B cell (primary cell): ENCODE results near the gene XPNPEP1. TPM values are rescaled to one million over a fixed set of nuclear protein-coding genes. Genes with fewer than 3 reads are reported as not detected.

Source experiments
- ATAC-seq: fragments of 200-7000 bp; cut with Tn5 transposase; one replicate; pipeline ENCODE4 v1.10.0; 2021; ENCODE audit warnings: low read depth, mild to moderate bottlenecking, moderate number of reproducible peaks, moderate library complexity
- CTCF ChIA-PET: fragments of 350-600 bp; sonication (Branson Sonifier 250); formaldehyde crosslinking; loops from one replicate; lab custom pipeline; 2021; ENCODE audit warnings: antibody characterized with exemption, inconsistent platforms; lab: Charles Lee
- POLR2A ChIA-PET: fragments of 350-600 bp; sonication (Branson Sonifier 250); formaldehyde crosslinking; loops from one replicate; lab custom pipeline; 2021; ENCODE audit warnings: antibody characterized with exemption; lab: Charles Lee
- DNase-seq: peaks from one replicate; pipeline ENCODE4 v3.0.0; 2013
- H2AFZ ChIP-seq: 2 replicates; pipeline ENCODE4 v1.6.1; 2012; ENCODE audit warnings: mild to moderate bottlenecking, low read depth, low read length; ENCODE audit not compliant: insufficient read depth, poor library complexity, severe bottlenecking
- H3K27ac ChIP-seq, 2 donors: 1 replicate in 1 of 2; 2 replicates in 1 of 2; pipeline ENCODE4 v1.5.1; 2012 to 2013; ENCODE audit warnings: low read length in 2 of 2, mild to moderate bottlenecking in 2 of 2, moderate library complexity in 1 of 2
- H3K27me3 ChIP-seq, 4 experiments: fragments of 200-600 bp in 1 of 4; sonication (generic) in 1 of 4; replicated peaks in 1 of 4; 1 replicate in 2 of 4; 2 replicates in 2 of 4; pipeline versions ENCODE4 v1.6.1 to v1.7.0; 2013 to 2016; ENCODE audit warnings: low read length in 3 of 4, mild to moderate bottlenecking in 2 of 4, mixed read lengths in 1 of 4, moderate library complexity in 1 of 4; ENCODE audit not compliant: insufficient read depth in 4 of 4, control insufficient read depth in 3 of 4; ENCODE audit errors: control extremely low read depth in 1 of 4
- H3K36me3 ChIP-seq, 2 experiments: replicated peaks in 1 of 2; 1 replicate in 1 of 2; 2 replicates in 1 of 2; pipeline versions ENCODE4 v1.6.1 to v1.7.1; 2013; ENCODE audit warnings: low read length in 1 of 2; ENCODE audit not compliant: insufficient read depth in 2 of 2, control insufficient read depth in 1 of 2; ENCODE audit errors: control extremely low read depth in 1 of 2, extremely low read depth in 1 of 2
- H3K4me1 ChIP-seq, 2 donors: fragments of 200-600 bp in 1 of 2; sonication (generic) in 1 of 2; 1 replicate in 1 of 2; 2 replicates in 1 of 2; pipeline versions ENCODE4 v1.5.1 to v1.6.1; 2013 to 2017; ENCODE audit warnings: low read length in 2 of 2; ENCODE audit not compliant: control insufficient read depth in 2 of 2, insufficient read depth in 2 of 2
- H3K4me2 ChIP-seq: replicated peaks from 2 replicates; pipeline ENCODE3; 2012; ENCODE audit warnings: mild to moderate bottlenecking, low read depth, low read length; ENCODE audit not compliant: poor library complexity, severe bottlenecking
- H3K4me3 ChIP-seq, 5 experiments: fragments of 200-600 bp in 1 of 5; sonication (generic) in 1 of 5; 1 replicate in 3 of 5; 2 replicates in 2 of 5; pipeline versions ENCODE4 v1.5.1 to v1.7.0; 2011 to 2016; ENCODE audit warnings: low read length in 4 of 5, mild to moderate bottlenecking in 4 of 5, low read depth in 2 of 5, control low read depth in 1 of 5, moderate library complexity in 1 of 5; ENCODE audit not compliant: insufficient read depth in 1 of 5; ENCODE audit errors: control extremely low read depth in 1 of 5, extremely low read depth in 1 of 5
- H3K79me2 ChIP-seq: fragments of 200-600 bp; sonication (generic); one replicate; pipeline ENCODE4 v1.6.0; 2016; ENCODE audit warnings: low read length; ENCODE audit not compliant: control insufficient read depth, insufficient read depth
- H3K9ac ChIP-seq: fragments of 200-600 bp; sonication (generic); 2 replicates; pipeline ENCODE4 v1.6.1; 2017; ENCODE audit warnings: mild to moderate bottlenecking, low read length, moderate library complexity
- H3K9me3 ChIP-seq, 3 donors: one replicate each; pipeline versions ENCODE4 v1.6.1 to v1.7.1; 2013; ENCODE audit warnings: low read length in 2 of 3; ENCODE audit not compliant: control insufficient read depth in 2 of 3, insufficient read depth in 1 of 3; ENCODE audit errors: control extremely low read depth in 1 of 3
- H4K20me1 ChIP-seq: 2 replicates; pipeline ENCODE4 v1.6.0; 2012; ENCODE audit warnings: mild to moderate bottlenecking, low read length; ENCODE audit not compliant: insufficient read depth, control insufficient read depth, poor library complexity, severe bottlenecking
- H3K27ac Mint-ChIP-seq: one replicate; pipeline ENCODE4 v1.8.0; 2021; ENCODE audit warnings: mixed read lengths
- H3K27me3 Mint-ChIP-seq: one replicate; pipeline ENCODE4 v1.8.0; 2021; ENCODE audit warnings: mixed read lengths
- H3K4me1 Mint-ChIP-seq: one replicate; pipeline ENCODE4 v1.8.0; 2021; ENCODE audit warnings: mixed read lengths
- H3K4me3 Mint-ChIP-seq: one replicate; pipeline ENCODE4 v1.8.0; 2021; ENCODE audit warnings: mixed read lengths
- H3K9me3 Mint-ChIP-seq: one replicate; pipeline ENCODE4 v1.8.0; 2022; ENCODE audit warnings: mixed read lengths; ENCODE audit not compliant: insufficient read depth
- EZH2 ChIP-seq: IDR thresholded peaks from 2 replicates; pipeline ENCODE4 v1.6.1; 2012; ENCODE audit warnings: borderline replicate concordance, low read depth, mild to moderate bottlenecking, moderate library complexity, low read length; ENCODE audit not compliant: insufficient read depth, poor library complexity, severe bottlenecking
- WGBS: methylation state at CpG from one replicate; pipeline ENCODE4 v1.1.5; 2013; ENCODE audit warnings: missing lambda C conversion rate; ENCODE audit not compliant: insufficient coverage; 5-methylcytosine and 5-hydroxymethylcytosine counted together
- intact Hi-C: fragments of 100-400 bp; cut with micrococcal nuclease; formaldehyde crosslinking; loops from one replicate; pipeline ENCODE4 v1.10.0; 2022
- polyA plus RNA-seq: library from polyadenylated mRNA; depleted of rRNA; stranded (reverse); fragments of >200 nt; gene quantifications from 2 replicates; pipeline ENCODE4 v1.2.3, GENCODE V29; 2012
- total RNA-seq, 2 donors: library from RNA; stranded (reverse); fragments of 120-200 nt in 1 of 2; gene quantifications; 1 replicate in 1 of 2; 2 replicates in 1 of 2; pipeline versions ENCODE4 v1.2.3 to v1.2.4, GENCODE V29; 2013 to 2022
- TF ChIP-seq, protein P1 (sequence below): fragments of 200-600 bp; IDR thresholded peaks from one replicate; pipeline ENCODE4 v1.8.0; 2022; ENCODE audit warnings: antibody characterized with exemption, mild to moderate bottlenecking

Gene XPNPEP1
- total and polyA plus RNA-seq, 2 donors (not counting 1 experiment from before 2014, with no cell fraction given): 60.6 to 70.8 TPM

DNA sequence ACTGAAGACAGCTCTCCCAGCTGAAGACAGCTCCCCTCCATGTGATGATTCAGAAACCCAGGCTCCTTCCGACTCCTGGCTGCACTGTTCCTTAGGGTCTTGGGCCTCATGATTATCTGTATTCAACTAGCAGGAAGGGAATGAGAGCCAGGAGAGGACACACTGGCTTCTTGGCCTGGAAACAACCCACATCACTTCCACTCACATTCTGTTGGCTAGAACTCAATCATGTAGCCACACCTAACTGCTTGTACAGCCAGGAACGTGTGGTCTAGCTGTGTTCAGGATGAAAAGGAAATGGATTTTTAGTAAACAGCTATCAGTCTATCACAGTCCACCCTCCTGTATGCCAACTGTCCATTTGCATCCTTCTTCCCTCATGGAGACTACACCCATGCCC, 30.5 kb upstream of the XPNPEP1 start:
- no peak overlapping the region for H2AFZ ChIP-seq
- no peak for TF ChIP-seq EZH2
- TF ChIP-seq, protein P1, sequence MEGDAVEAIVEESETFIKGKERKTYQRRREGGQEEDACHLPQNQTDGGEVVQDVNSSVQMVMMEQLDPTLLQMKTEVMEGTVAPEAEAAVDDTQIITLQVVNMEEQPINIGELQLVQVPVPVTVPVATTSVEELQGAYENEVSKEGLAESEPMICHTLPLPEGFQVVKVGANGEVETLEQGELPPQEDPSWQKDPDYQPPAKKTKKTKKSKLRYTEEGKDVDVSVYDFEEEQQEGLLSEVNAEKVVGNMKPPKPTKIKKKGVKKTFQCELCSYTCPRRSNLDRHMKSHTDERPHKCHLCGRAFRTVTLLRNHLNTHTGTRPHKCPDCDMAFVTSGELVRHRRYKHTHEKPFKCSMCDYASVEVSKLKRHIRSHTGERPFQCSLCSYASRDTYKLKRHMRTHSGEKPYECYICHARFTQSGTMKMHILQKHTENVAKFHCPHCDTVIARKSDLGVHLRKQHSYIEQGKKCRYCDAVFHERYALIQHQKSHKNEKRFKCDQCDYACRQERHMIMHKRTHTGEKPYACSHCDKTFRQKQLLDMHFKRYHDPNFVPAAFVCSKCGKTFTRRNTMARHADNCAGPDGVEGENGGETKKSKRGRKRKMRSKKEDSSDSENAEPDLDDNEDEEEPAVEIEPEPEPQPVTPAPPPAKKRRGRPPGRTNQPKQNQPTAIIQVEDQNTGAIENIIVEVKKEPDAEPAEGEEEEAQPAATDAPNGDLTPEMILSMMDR: no peak
- ChIA-PET POLR2A (no interaction called here), CTCF (interaction anchor here (0.6 to 1.2 kb wide), 5 partner anchors 10 to 326 kb away, joined by 3 to 5 read pairs (median 3); no protein-coding TSS in a partner anchor)
- H3K9me3 Mint-ChIP-seq: no peaks in the 10 kb centered on the region
- WGBS: 100% methylated on average over 1 of the region's 2 CpGs
- no peaks in the 10 kb centered on the region for H3K27me3 Mint-ChIP-seq
- no peaks in the 10 kb centered on the region for H3K27me3 ChIP-seq
- H3K79me2 ChIP-seq: no peaks in the 10 kb centered on the region
- peaks cover 0 to 9% of the 10 kb centered on the region in 2 donors for H3K4me1 ChIP-seq
- intact Hi-C loops: no loop called here
- peaks cover 12% of the 10 kb centered on the region for H3K4me1 Mint-ChIP-seq
- H3K4me3 Mint-ChIP-seq: no peak overlapping the region
- H3K9ac ChIP-seq: no peak overlapping the region
- no peaks in the 10 kb centered on the region for H3K36me3 ChIP-seq
- H3K9me3 ChIP-seq: peaks cover 0 to 1% (median 0%) of the 10 kb centered on the region in 3 donors
- no peaks in the 10 kb centered on the region for H4K20me1 ChIP-seq
- H3K27ac Mint-ChIP-seq: no peak overlapping the region
- ATAC-seq (no peak), DNase-seq (no peak)
- H3K4me3 ChIP-seq: no peak overlapping the region
- H3K4me2 ChIP-seq: no peak overlapping the region
- H3K27ac ChIP-seq: no peak overlapping the region

DNA sequence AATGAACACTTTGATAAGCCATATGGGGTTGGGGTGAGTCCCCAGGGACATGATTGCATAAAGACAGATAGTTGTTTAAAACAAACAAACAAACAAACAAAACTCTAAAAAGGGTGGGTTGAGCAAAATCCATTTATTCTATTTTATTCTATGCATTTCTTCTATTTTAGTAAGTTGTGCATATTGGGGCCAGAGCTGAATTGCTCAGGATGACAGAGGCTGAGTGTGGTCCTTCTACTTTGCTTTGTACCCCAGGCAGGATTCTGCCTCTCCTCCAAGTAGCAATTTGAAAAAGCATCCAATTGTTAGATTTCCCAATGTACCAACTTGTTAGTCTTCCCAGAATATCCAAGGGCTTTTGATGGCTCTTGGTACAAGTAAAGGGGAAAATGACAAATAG, 29.2 kb upstream of the XPNPEP1 start:
- Histone ChIP-seq H4K20me1 (no peaks in the 10 kb centered on the region), H3K27ac (no peak overlapping the region), H3K79me2 (no peaks in the 10 kb centered on the region), H3K36me3 (no peaks in the 10 kb centered on the region), H3K4me1 (peaks cover 0 to 9% of the 10 kb centered on the region in 2 donors), H2AFZ (no peak overlapping the region), H3K4me2 (no peak overlapping the region), H3K9me3 (peaks cover 0 to 1% (median 0%) of the 10 kb centered on the region in 3 donors), H3K9ac (no peak overlapping the region), H3K27me3 (no peaks in the 10 kb centered on the region), H3K4me3 (no peak overlapping the region)
- ATAC-seq: no peak
- no peak for DNase-seq
- intact Hi-C loops: no loop called here
- TF ChIP-seq, protein P1: no peak
- no peak for TF ChIP-seq EZH2
- H3K4me3 Mint-ChIP-seq: no peak overlapping the region
- peaks cover 11% of the 10 kb centered on the region for H3K4me1 Mint-ChIP-seq
- no peaks in the 10 kb centered on the region for H3K9me3 Mint-ChIP-seq
- H3K27me3 Mint-ChIP-seq: no peaks in the 10 kb centered on the region
- POLR2A ChIA-PET: no interaction called here
- H3K27ac Mint-ChIP-seq: no peak overlapping the region
- CTCF ChIA-PET: interaction anchor here (0.7 to 1.2 kb wide), 3 partner anchors 12 to 328 kb away, joined by 3 to 5 read pairs (median 3); no protein-coding TSS in a partner anchor
